ACC112 (cell line): ENCODE data around the gene RBM39.
"Not testable (repeated sequence)": the region's sequence is repeated elsewhere in the genome, so short reads cannot be mapped to it uniquely, and the experiment has no call there.

ENCODE experiments used
- H2AFZ ChIP-seq: fragments of 200-600 bp; sonication (generic); one replicate; pipeline ENCODE4 v1.6.0; 2017; ENCODE audit warnings: antibody characterized with exemption, low read length; ENCODE audit not compliant: unreplicated experiment
- H3K27ac ChIP-seq: fragments of 200-600 bp; sonication (generic); 2 replicates; pipeline ENCODE4 v1.5.1; 2014; ENCODE audit warnings: low read depth, mild to moderate bottlenecking, antibody characterized with exemption, low read length, moderate library complexity
- H3K27me3 ChIP-seq: fragments of 200-600 bp; sonication (generic); 2 replicates; pipeline ENCODE4 v1.6.1; 2014; ENCODE audit warnings: mild to moderate bottlenecking, antibody characterized with exemption, low read length, moderate library complexity, mixed read lengths; ENCODE audit not compliant: insufficient read depth
- H3K36me3 ChIP-seq: fragments of 200-600 bp; sonication (generic); 2 replicates; pipeline ENCODE4 v1.6.1; 2016; ENCODE audit warnings: mild to moderate bottlenecking, antibody characterized with exemption, low read length, moderate library complexity, mixed read lengths; ENCODE audit not compliant: insufficient read depth
- H3K4me1 ChIP-seq: fragments of 200-600 bp; sonication (generic); one replicate; pipeline ENCODE4 v1.6.1; 2016; ENCODE audit warnings: low read length, mixed read lengths; ENCODE audit not compliant: insufficient read depth, unreplicated experiment, control insufficient read depth
- H3K4me3 ChIP-seq: fragments of 200-600 bp; sonication (generic); 2 replicates; pipeline ENCODE4 v1.5.1; 2014; ENCODE audit warnings: mild to moderate bottlenecking, low read depth, low read length
- H3K79me2 ChIP-seq: fragments of 200-600 bp; sonication (generic); one replicate; pipeline ENCODE4 v1.6.0; 2016; ENCODE audit warnings: low read length; ENCODE audit not compliant: control insufficient read depth, unreplicated experiment, insufficient read depth

RBM39 gene

DNA sequence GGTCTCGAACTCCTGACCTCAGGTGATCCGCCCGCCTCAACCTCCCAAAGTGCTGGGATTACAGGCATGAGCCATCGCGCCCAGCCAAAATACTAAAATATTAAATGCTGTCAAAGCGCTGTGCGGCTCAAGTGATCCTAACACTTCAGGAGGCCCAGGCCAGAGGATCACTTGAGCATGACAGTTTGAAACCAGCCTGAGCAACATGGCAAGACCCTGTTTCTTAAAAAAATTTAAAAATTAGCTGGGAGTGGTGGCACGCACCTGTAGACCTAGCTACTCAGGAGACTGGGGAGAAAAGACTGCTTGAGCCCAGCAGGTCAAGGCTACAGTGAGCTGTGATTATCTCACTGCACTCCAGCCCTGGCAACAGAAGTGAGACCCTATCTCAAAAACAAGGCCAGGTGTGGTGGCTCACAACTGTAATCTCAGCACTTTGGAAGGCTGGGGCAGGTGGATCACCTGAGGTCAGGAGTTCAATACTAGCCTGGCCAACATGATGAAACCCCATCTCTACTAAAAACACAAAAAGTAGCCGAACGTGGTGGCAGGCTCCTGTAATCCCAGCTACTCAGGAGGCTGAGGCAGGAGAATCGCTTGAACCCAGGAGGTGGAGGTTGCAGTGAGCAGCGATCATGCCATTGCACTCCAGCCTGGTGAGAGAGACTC, 18.3 kb downstream of the RBM39 start:
- not testable (repeated sequence) for H3K27ac ChIP-seq, H3K4me3 ChIP-seq, H3K27me3 ChIP-seq, H2AFZ ChIP-seq
- peaks cover 21% of the 10 kb centered on the region for H3K4me1 ChIP-seq
- peaks cover 84% of the 10 kb centered on the region for H3K79me2 ChIP-seq
- peaks cover 61% of the 10 kb centered on the region for H3K36me3 ChIP-seq

DNA sequence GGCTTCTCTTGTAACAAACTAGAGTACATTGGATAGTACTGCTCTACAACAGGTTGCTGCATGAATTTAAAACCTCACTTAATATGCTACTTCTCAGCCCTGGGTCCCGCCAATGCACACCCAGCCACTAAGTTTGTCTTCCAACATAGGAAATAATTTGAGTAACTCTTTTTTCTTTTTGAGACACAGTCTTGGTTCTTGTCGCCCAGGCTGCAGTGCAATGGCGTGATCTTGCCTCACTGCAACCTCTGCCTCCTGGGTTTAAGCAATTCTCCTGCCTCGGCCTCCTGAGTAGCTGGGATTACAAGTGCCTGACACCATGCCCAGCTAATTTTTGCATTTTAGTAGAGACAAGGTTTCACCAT, 18.8 kb downstream of the RBM39 start:
- not testable (repeated sequence) for H3K4me3 ChIP-seq, H3K27ac ChIP-seq, H2AFZ ChIP-seq, H3K27me3 ChIP-seq
- peaks cover 21% of the 10 kb centered on the region for H3K4me1 ChIP-seq
- H3K36me3 ChIP-seq = peaks cover 61% of the 10 kb centered on the region
- peaks cover 81% of the 10 kb centered on the region for H3K79me2 ChIP-seq

DNA sequence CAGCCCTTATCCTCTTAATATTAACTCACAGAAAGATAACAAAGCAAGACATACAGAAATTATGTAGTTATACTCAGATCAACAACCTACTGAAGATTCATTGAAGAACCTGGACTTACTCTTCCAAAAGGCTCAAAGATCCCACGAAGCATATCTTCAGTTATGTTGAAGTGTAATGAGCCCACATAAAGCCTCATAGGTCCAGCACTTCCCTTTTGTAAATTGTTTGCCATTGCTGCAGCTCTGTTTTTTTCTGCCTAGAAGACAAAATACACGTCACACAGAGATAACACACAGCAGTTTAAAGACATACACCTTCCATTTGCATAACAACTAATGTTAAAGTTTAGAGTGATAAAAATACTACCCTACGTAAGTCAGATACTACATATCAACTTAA, 20.4 kb downstream of the RBM39 start:
- Histone ChIP-seq H3K27me3 (no peaks in the 10 kb centered on the region), H3K27ac (no peak overlapping the region), H3K36me3 (peaks cover 57% of the 10 kb centered on the region), H2AFZ (no peak overlapping the region), H3K79me2 (peaks cover 83% of the 10 kb centered on the region), H3K4me1 (peaks cover 21% of the 10 kb centered on the region), H3K4me3 (no peak overlapping the region)

DNA sequence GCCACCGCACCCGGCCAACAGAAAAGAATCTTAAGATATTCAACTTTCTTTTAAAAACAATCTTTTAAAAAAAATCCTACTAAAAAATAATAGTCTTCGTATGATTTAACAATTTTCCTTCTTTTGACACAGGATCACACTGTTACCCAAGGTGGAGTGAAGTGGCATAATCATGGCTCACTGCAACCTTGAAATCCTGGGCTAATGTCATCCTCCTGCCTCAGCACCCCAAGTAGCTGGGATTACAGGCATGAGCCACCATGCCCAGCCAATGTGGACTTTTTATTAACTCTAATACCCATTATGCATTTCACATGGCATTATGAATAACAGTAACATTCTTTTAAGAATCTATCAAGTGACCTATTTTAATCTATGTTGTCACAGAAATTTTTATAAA, 20.8 kb downstream of the RBM39 start:
- H3K4me1 ChIP-seq = peaks cover 21% of the 10 kb centered on the region
- no peak overlapping the region for H3K4me3 ChIP-seq
- no peaks in the 10 kb centered on the region for H3K27me3 ChIP-seq
- peaks cover 58% of the 10 kb centered on the region for H3K36me3 ChIP-seq
- H3K27ac ChIP-seq = no peak overlapping the region
- H3K79me2 ChIP-seq = peaks cover 83% of the 10 kb centered on the region
- H2AFZ ChIP-seq = no peak overlapping the region

DNA sequence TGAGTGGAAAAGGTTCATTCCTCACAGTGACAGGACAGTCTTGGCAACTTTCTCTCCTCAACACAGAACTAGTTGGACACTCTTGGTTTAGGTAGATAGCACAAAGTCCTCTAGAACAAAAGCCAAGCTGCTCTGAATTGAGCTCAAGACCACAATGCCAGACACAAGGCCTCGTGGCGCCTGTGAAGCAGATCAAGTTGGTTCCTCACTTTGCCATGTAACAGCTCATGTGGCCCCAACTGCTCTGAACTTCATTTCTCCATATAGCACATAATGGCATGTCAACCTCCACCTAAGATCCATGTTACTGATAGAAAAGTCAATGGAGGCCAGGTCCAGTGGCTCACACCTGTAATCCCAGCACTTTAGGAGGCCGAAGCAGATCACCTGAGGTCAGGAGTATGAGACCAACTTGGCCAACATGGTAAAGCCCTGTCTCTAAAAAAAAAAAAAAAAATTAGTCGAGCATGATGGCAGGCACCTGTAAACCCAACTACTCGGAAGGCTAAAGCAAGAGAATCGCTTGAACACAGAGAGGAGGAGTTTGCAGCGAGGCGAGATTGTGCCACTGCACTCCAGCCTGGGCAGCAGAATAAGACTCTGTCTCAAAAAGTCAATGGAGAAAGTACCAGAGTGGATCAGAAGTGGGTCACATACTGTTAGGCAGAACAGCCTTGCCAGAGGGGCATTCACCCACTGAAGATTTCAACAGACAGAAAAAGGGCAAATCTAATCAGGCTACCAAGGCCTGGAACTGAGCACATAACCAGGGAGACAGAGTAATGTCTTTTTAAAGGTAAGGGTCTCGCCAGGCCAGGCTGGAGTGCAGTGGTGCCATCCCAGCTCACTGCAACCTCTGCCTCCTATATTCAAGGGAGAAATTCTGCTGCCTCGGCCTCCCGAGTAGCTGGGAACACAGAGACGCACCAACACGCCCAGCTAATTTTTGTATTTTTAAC, 21.6 kb downstream of the RBM39 start:
- peaks cover 87% of the 10 kb centered on the region for H3K79me2 ChIP-seq
- no peak overlapping the region for H2AFZ ChIP-seq
- H3K27ac ChIP-seq = no peak overlapping the region
- H3K4me1 ChIP-seq = peaks cover 21% of the 10 kb centered on the region
- peaks cover 56% of the 10 kb centered on the region for H3K36me3 ChIP-seq
- no peaks in the 10 kb centered on the region for H3K27me3 ChIP-seq
- no peak overlapping the region for H3K4me3 ChIP-seq

DNA sequence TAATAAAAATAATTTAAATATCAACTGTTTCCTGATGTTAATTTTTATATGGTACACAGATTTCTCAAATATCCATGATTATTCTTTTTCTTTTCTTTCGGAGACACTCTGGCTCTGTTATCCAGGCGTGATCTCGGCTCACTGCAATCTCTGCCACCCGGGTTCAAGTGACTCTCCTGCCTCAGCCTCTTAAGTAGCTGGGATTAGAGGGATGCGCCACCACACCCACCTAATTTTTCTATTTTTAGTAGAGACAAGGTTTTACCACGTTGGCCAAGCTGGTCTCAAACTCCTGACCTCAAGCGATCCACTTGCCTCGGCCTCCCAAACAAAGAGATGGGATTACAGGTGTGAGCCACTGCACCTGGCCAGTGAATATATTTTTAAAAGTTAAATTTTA, 22.3 kb downstream of the RBM39 start:
- Histone ChIP-seq H3K36me3 (peaks cover 57% of the 10 kb centered on the region), H3K4me1 (peaks cover 21% of the 10 kb centered on the region), H3K27ac (no peak overlapping the region), H3K4me3 (no peak overlapping the region), H3K79me2 (peaks cover 81% of the 10 kb centered on the region), H3K27me3 (no peaks in the 10 kb centered on the region), H2AFZ (no peak overlapping the region)

DNA sequence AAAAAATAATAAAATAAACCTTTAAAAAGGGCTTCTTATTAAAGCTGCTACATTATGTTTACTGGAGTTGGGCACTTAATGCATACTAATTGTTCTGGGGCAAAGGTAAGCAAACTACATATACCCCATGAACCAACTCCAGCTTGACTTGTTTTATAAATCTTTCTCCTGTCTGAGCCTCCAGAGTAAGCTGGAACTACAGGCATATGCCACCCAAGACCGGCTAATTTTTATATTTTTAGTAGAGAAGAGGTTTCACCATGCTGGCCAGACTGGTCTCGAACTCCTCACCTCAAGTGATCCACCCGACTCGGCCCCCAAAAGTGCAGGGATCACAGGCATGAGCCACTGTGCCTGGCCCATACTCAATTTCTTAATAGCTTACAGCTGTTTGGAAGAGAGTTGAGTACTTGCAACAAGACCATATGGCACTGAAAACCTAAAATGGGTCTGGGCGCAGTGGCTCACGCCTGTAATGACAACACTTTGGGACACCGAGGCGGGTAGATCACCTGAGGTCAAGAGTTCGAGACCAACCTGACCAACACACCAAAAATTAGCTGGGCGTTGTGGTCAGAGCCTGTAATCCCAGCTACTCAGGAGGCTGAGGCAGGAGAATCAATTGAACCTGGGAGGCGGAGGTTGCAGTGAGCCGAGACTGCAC, 23.0 kb downstream of the RBM39 start:
- H3K4me1 ChIP-seq = peaks cover 21% of the 10 kb centered on the region
- H3K27ac ChIP-seq = no peak overlapping the region
- peaks cover 79% of the 10 kb centered on the region for H3K79me2 ChIP-seq
- no peak overlapping the region for H3K4me3 ChIP-seq
- no peak overlapping the region for H2AFZ ChIP-seq
- H3K36me3 ChIP-seq = peaks cover 55% of the 10 kb centered on the region
- H3K27me3 ChIP-seq = no peaks in the 10 kb centered on the region

DNA sequence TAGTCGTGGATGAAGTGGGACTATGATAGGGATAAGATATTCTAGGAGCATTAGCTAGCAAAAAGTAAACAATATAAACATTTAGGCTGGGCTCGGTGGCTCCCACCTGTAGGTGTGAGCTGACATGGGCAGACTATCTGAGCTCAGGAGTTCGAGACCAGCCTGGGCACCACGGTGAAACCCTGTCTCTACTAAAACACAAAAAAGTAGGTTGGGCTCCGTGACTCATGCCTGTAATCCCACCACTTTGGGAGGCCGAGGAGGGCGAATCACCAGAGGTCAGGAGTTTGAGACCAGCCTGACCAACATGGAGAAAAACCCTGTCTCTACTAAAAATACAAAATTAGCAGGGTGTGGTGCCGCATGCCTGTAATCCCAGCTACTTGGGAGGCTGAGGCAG, 23.7 kb downstream of the RBM39 start:
- not testable (repeated sequence) for H2AFZ ChIP-seq, H3K27me3 ChIP-seq, H3K4me3 ChIP-seq
- peak overlapping the region; percentile 20; the same call in 1 of the 2 replicates for H3K27ac ChIP-seq
- H3K36me3 ChIP-seq = peaks cover 56% of the 10 kb centered on the region
- peaks cover 77% of the 10 kb centered on the region for H3K79me2 ChIP-seq
- peaks cover 21% of the 10 kb centered on the region for H3K4me1 ChIP-seq

DNA sequence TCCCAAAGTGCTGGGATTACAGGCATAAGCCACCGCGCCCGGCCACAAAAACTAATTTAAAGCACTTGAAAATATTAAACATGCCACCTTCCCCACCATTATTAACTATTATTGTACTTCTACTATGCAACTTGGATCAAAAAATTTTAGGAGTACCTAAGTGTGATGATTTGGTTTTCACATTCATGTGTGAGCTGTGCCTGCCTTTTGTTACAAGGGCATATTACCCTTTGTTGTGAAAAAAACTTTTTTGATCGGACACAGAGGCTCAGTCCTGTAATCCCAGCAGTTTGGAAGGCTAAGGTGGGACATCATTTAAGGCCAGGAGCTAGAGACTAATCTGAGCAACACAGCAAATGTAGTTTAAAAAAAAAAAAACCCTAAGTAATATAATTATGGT, 25.7 kb downstream of the RBM39 start:
- Histone ChIP-seq H3K36me3 (peaks cover 49% of the 10 kb centered on the region), H3K79me2 (peaks cover 75% of the 10 kb centered on the region), H3K27ac (no peak overlapping the region), H3K4me1 (peaks cover 23% of the 10 kb centered on the region), H3K27me3 (no peaks in the 10 kb centered on the region), H3K4me3 (no peak overlapping the region), H2AFZ (no peak overlapping the region)

DNA sequence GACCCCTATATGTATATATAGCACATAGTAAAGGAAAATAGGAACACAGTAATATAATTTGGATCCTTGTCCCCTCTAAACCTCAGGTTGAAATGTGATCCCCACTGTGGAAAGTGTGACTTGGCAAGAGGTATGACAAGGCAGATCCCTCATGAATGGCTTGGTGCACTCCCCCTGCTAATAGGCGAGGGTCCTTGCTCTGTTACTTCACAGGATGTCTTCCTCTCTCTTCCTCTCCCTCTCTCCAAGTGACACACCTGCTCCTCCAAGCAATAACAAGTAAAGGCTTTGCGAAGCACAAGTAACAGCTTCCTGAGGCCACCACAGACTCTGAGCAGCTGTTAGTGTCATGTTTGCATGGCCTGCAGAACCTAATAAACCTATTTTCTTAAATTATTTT, 26.4 kb downstream of the RBM39 start:
- Histone ChIP-seq H3K79me2 (peaks cover 75% of the 10 kb centered on the region), H3K27ac (no peak overlapping the region), H3K36me3 (peaks cover 50% of the 10 kb centered on the region), H3K27me3 (no peaks in the 10 kb centered on the region), H3K4me1 (peaks cover 27% of the 10 kb centered on the region), H3K4me3 (no peak overlapping the region), H2AFZ (no peak overlapping the region)
